Activated CD4-positive, alpha-beta T cell treated with anti-CD3 and anti-CD28 coated beads, Interleukin-2, Interleukin-4, amounts not matched to agents 100 ng/mL and 50 ng/mL, durations not matched to agents 16 hours and 8 hours (primary cell): ENCODE measurements around the gene PMPCA.
A peak's percentile ranks its signal among the peaks of the same experiment; 100 is the strongest.

Experiments
- DNase-seq: peaks from one replicate; pipeline ENCODE4 v3.0.0-alpha.2; 2020; ENCODE audit warnings: low spot score

The PMPCA gene

GRCh38 chr9:136410500-136411287, at the start of gene PMPCA, which contains the start of gene ENTR1:
Gene PMPCA, plus strand, starts transcription at chr9:136410658. Its CDS starts 11 bp downstream, at chr9:136410669.
Gene ENTR1, minus strand, starts transcription at chr9:136410614. Its CDS starts 217 bp downstream, at chr9:136410397.
- peak; percentile 94 for DNase-seq

- no peak for DNase-seq
These were observed 49.3 kb upstream of the PMPCA start for GRCh38 chr9:136361047-136361753.

GRCh38 chr9:136361754-136362449, 48.6 kb upstream of the PMPCA start:
- DNase-seq: no peak

- no peak for DNase-seq
These were observed 48.0 kb upstream of the PMPCA start for GRCh38 chr9:136362450-136362784.

- peak; percentile 97 for DNase-seq
These were observed 47.1 kb upstream of the PMPCA start, which contains the start of gene DNLZ for GRCh38 chr9:136363106-136363948. Gene DNLZ, minus strand, starts transcription at chr9:136363744. Its CDS starts 30 bp downstream, at chr9:136363714.

- no peak for DNase-seq
These were observed 46.3 kb upstream of the PMPCA start for GRCh38 chr9:136363949-136364748.

- no peak for DNase-seq
These were observed 45.3 kb upstream of the PMPCA start for GRCh38 chr9:136364942-136365774.

- no peak for DNase-seq
These were observed 44.7 kb upstream of the PMPCA start for GRCh38 chr9:136365775-136366222.

- no peak for DNase-seq
These were observed 43.6 kb upstream of the PMPCA start for GRCh38 chr9:136366826-136367225.

GRCh38 chr9:136367296-136368145, 42.9 kb upstream of the PMPCA start:
- no peak for DNase-seq

GRCh38 chr9:136368190-136368589, 42.3 kb upstream of the PMPCA start:
- DNase-seq: no peak

GRCh38 chr9:136370037-136370436, 40.4 kb upstream of the PMPCA start:
- no peak for DNase-seq

GRCh38 chr9:136370687-136371532, 39.5 kb upstream of the PMPCA start:
- no peak for DNase-seq

GRCh38 chr9:136371533-136371880, 39.0 kb upstream of the PMPCA start:
- no peak for DNase-seq

- no peak for DNase-seq
These were observed 38.5 kb upstream of the PMPCA start for GRCh38 chr9:136372006-136372405.

GRCh38 chr9:136372561-136373299, 37.7 kb upstream of the PMPCA start:
- DNase-seq: no peak
